Retinal pigment epithelial cell (primary cell): ENCODE measurements around the gene CENPC.

Source experiments
- DNase-seq: peaks from one replicate; pipeline ENCODE4 v3.0.0-alpha.2; 2010; ENCODE audit warnings: low read depth
- H3K4me3 ChIP-seq: 2 replicates; pipeline ENCODE4 v1.5.1; 2011; ENCODE audit warnings: mild to moderate bottlenecking, low read length, control low read depth, moderate library complexity
- CTCF ChIP-seq: conservative IDR thresholded peaks from 2 replicates; pipeline ENCODE4 v1.5.1; 2011; ENCODE audit warnings: low read depth, low read length, control low read depth, inconsistent platforms

CENPC gene

GRCh38 chr4:67580577-67580976 lies 35.3 kb upstream of the CENPC start:
- DNase-seq: no peak
- no peak overlapping the region for H3K4me3 ChIP-seq
- no peak for TF ChIP-seq CTCF

- H3K4me3 ChIP-seq: no peak overlapping the region
- no peak for DNase-seq
- no peak for TF ChIP-seq CTCF
These were observed 31.2 kb upstream of the CENPC start for GRCh38 chr4:67576538-67576937.

GRCh38 chr4:67576059-67576466 lies 30.8 kb upstream of the CENPC start:
- H3K4me3 ChIP-seq: no peak overlapping the region
- no peak for DNase-seq
- TF ChIP-seq CTCF: no peak

- no peak for TF ChIP-seq CTCF
- H3K4me3 ChIP-seq: no peak overlapping the region
- no peak for DNase-seq
These were observed 30.1 kb upstream of the CENPC start for GRCh38 chr4:67575232-67576058.

GRCh38 chr4:67573193-67573592 lies 27.9 kb upstream of the CENPC start:
- no peak for TF ChIP-seq CTCF
- H3K4me3 ChIP-seq: no peak overlapping the region
- no peak for DNase-seq

- no peak for TF ChIP-seq CTCF
- H3K4me3 ChIP-seq: no peak overlapping the region
- DNase-seq: no peak
These were observed 26.7 kb upstream of the CENPC start for GRCh38 chr4:67571975-67572374.

GRCh38 chr4:67570537-67570936 lies 25.2 kb upstream of the CENPC start:
- DNase-seq: no peak
- no peak overlapping the region for H3K4me3 ChIP-seq
- TF ChIP-seq CTCF: no peak
